OCI-M2 (cell line): ENCODE measurements around the gene PDGFA.

Experiments
- DNase-seq: peaks from one replicate; lab custom pipeline; 2025; ENCODE audit not compliant: unreplicated experiment; lab: John Stamatoyannopoulos, UW

The PDGFA gene

DNA sequence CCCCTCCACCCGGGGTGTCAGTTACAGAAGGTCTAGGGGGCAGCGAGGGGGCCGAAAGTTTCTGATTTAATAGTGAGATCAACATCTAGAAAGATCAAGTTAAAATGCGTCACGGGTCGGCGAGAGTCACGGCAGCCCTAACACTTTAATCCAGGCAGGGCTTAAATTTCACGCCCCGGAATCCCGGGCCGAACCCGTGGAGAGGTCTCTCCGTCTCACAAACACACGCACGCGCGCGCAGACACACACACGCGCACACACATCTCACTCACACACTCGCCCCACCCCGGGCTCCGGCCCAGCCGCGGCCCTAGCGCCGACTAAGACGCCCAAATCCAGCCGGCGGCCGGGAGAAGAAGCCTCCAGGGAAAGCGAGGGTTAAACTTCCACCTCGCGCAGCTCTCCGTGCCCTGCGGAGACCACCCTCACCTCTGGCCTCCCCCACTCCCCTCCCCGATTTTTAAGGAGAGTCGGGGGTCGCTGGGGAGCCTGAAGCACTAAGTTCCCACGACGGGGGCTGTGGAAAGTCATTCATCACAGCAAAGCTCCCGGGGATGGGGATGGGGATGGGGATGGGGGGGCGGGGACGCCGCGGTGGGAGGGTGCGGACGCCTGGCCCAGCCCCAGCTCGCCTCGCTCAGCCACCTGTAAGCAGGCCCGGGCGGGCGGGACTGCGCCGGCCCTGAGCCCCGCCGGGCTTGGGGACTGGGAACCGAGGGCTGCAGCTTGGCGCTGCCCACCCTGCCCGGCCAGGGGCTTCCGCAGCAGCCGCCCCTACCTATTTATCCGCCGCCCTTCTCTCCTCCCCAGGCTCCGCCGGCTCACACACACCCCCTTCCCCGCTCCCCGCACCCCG, 1.6 kb downstream of the PDGFA start:
- no peak for DNase-seq

DNA sequence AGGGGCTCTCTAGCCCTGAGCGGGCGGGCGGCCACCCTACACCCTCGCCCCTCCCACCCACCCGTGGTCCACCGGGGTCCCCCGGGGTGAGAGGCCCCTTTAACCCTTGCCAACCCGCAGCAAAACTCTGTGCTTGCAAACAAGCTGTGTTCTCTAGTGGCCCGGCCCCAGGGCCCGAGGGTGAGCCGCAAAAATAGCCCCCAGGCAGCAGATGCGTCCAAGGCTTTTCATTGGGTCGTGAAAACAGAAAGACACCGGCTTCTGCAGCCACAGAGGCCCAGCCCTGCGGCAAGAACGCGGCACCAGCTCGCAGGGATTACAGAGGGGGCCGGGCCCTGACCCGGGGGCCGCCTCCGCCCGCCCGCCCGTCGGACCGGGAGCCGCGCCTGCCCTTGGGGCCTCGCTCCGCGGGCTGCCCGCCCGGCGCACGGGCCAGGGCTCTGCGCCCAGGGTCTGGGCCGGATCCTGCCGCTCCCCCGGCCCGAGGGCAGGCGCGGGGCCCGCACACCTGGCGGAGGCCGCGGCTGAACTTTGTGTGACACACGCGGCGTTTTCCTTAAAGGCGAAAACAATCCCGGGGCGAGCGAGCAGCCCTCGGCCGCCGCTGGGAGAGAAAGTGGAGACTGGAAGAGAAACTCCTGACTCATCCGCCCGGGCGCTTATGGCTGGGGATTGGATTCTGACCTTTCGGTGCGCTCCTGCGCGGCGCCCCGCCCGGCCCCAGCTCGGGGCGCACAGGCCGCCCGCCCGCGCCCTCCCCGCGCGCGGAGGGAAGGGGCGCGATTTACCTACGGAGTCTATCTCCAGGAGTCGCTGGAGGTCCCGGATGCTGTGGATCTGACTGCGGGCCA, 2.8 kb downstream of the PDGFA start:
- DNase-seq, result no peak

DNA sequence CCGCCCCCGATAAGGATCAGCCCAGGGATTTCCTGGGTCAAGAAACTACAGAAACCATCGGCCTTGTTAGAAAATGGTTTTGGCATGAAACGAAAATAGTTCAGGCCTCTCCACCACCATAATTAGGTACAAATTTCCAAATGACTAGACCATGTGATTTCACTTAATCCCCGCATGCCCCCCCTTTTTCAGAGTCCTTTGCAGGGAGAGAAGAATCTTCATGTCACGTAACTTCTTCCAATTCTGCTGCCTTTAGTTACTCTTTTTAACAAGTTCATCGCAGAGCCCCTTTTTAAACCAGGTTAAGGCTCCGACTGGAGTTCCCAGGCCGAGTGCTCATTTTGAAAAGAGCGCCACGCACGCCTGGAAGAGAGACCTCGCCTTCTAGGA, 3.4 kb downstream of the PDGFA start:
- DNase-seq, result no peak

DNA sequence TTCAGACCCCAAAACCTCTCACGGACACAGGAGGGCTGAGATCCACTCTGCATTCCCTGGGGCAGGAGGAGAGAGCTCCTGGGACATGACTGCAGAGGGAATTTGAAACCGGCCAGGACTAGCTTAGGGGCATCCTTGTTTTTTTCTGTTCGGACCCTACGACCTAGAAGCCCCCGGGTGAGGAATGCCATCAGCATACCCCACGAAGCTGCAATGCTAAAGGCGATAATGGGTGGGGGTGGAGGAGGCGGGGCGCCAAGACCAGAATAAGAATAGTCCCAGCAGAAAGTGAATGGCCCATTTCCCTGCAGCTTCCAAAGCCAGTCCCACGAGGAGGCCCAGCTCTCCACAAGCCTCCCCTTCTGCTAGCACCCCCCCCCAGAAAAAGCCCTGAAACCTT, 4.0 kb downstream of the PDGFA start:
- DNase-seq, result no peak

DNA sequence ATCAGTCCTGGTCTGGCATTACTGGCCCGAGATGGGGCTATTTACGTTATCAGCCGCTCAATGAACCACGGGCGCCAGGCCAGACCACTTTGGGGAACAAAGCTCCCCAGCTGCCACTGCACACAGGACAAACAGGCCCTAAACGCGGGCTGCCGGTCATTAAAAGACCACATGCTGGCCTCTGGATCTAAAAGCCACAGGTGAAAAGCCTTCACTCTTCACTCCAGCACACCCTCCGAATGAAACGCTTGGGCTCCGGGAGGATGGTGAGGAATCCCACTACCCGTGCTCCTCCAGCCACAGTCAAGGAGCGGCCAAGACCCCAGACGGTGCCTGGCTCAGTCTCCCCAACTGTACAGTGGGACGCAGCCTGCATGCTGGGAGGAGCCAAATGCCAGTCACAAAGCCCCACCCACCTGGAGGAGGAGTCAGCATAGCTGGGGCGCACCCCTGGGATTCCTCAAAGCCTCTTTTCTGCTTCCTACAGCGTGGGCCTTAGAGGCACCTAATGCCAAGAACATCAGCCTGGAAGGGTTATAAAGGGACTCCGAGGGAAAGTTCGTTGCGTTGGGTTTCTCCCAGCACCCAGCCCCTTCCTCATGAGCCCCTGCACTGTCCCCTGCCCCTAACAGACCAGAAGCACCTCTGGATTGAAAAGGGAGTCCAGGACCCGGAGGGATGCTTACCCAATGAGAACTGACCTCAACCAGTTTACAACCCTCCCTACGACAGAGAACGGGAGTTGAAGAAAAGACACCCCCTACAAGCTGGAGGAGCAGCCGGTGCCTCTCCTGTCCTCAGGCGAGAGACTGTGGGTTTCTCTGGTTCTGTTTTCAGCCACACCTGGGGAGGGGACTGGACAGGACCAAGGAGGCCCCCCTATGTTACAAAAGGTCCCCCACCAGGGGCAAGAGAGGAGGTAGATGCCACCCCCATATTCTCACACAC, 4.7 kb downstream of the PDGFA start:
- no peak for DNase-seq

DNA sequence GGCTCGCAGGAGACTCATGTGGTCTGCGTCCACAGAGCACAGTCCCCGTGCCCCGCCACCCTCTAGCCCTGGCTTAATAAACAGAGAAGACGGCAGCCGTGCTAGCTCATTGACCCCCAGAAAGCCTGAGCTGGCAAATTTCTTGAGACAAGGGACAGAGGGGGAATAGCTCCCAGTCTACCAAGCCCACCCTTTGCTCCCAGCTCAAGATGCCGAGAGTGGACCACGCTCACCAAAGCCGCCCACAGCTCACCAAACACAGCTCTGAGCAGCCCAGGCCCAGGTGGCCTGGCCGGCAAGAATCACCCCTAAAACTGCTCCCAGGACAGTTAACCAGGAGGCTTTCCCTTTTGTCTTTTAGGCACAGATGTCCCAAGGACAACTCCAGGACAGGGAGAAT, 5.4 kb downstream of the PDGFA start:
- no peak for DNase-seq

GRCh38 chr7:513521-514166, 6.0 kb downstream of the PDGFA start:
- DNase-seq, result no peak

DNA sequence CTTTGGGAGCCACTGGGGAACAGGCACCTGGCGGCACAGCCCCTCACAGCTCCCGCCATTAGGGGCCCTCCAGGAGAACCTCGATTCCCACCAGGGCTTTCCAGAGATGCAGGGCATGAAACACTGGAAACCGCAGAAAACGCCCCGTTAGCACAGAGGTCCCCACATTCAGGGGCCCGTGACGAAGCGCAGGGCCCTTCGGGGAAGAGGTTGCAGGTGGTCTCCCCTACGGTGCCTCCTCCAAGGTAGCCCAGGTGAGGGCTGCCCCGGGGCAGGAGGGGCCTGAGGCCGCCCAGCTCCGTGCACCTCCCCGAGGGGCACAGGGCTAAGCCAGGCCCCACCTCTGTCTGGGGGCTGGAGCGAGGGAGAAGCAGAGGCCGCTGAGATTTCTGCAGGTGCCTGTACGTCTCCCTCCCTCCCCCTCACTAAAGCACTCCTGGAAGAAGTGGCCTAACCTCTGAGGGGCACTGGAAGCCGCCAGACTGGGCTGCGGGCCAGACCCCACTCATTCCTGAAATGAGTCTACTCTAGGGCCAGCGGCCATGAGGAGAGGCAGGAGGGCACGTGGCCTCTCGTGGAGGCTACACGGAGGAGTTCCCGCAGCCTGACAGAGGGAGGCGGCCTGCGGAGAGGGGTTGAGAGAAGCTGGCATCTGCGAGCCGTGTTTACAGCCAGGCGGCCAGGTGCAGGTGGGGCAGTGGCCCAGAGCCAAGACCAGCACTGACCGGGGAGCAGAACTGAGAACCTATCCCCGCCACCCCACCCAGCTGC, 6.9 kb downstream of the PDGFA start:
- DNase-seq, result no peak

DNA sequence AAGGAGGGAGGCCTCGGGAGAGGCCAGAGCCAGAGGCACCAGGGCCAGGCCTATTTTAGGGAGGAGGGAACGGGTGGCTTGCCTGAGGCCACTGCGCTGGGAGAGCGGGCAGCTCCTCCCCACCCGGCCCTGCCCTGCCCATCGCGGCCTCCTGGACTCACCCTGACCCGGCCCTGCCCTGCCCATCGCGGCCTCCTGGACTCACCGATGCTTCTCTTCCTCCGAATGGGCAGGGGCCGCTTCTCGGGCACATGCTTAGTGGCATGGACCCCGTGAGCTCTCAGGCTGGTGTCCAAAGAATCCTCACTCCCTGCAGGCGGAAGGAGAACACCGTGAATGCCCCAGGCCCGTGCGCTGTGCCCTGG, 7.5 kb downstream of the PDGFA start:
- DNase-seq, result no peak

GRCh38 chr7:511476-512145, 8.0 kb downstream of the PDGFA start:
- no peak for DNase-seq

- DNase-seq, result no peak
These were observed 8.8 kb downstream of the PDGFA start for GRCh38 chr7:510782-511281.

DNA sequence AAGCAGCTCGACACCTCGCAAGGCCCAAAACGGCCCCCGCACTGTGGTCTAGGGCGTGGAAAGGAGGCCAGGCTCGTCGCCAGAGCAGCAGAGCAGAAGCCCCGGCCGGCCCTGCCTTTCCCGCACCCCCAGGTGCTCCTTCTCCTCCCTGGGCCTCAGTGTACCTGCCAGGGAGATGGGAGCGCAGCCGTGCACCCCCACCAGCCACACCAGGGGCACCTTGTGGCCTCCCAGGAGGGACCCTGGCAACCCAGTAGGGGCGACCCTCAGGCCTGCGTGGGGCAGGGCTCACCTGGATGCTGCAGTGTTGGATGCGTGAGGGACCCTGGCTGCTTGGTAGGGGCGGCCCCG, 9.5 kb downstream of the PDGFA start:
- no peak for DNase-seq

DNA sequence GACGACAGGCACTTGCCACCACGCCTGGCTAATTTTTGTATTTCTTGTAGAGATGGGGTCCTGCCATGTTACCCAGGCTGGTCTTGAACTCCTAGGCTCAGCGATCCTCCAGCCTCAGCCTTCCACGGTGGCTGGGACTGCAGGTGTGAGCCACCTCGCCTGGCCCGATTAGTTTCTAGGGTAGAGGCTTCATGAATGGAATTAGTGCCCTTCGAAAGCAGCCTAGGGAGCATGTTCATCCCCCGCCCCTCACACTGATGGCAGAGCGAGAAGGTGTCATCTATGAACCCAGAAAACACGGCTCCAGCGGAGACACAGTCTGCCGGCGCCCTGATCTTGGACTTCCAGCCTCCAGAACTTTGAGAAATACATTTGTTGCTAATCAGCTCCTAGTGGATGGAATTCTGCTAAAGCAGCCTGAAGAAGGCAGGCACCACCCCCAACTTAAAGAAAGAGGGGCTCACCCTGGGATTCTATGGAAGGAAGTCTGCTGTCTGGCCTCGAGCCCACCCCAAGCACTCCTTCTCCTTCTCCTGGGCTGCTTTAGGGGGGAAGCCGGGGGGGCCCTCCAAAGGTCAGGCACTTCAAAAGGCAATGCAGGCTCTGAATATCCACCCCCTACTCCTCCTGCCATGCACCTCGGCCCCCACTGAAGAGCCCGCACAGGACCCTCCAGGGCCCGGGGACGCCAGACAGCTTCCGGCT, 10.1 kb downstream of the PDGFA start:
- DNase-seq, result no peak

DNA sequence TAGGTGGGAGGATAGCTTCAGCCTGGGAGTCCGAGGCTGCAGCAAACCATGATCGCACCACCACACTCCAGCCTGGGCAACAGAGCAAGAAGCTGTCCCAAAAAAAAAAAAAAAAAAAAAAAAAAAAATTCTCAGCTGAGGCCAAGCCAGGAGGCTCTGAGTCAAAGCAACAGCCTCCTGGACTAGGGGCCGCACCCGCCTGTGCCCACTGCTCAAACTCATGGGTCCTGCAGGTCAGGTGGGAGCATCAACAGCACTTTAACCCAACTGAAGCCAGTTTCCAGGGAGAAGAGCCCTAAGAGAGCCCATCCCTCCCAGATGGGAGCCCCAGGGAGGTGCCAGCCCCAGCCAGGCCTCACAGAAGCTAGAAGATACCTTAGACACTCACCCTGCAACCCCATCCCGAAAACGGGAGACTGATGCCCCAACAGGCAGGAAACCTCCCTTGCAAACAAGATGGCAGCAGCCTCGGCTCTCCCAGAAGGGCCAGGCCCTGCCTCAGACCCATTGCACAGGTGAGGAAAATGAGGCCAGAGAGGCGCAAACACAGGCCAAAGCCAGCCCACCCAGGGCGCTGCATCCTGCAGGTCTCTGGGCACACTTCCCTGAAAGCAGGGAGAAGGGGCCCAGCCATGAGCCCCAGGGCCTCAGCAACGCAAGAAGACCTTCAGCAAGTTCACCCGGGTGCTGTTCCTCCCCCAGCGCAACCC, 11.0 kb downstream of the PDGFA start:
- no peak for DNase-seq

GRCh38 chr7:507623-508300, 11.9 kb downstream of the PDGFA start:
- DNase-seq, result no peak

DNA sequence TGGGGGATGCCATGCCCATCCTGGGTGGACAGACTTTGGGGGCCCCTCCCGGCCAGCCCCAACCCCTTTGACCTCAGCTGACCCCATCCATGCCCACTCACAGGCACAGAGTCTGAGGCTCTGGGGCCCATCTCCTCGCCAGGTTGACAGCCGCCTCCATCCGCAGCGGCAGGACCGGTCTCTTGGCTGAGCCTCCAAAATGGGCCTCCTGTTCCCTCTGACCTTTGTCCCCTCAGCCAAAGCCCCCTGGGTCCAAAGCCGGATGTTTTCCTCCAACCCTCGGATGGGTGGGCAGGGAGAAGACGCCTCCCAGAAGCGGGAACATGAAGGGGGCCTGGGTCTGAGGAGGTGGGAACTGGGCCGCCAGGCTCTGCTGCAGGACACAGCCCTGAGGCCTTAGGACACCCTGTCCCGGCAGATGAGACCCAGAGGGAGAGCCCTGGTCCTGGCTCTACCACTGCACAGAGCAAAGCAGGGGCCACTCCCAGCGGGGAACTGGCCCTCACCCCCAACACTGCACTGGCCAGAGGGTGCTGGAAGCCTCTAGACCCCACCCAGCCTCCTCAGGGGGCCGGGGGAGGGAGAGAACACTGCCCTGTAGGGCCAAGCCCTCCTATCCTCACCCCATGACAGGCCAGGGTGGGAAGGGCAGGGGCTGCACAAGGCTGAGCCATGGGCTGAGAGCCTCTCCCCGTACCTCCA, 12.6 kb downstream of the PDGFA start:
- no peak for DNase-seq

- DNase-seq, result no peak
These were observed 13.2 kb downstream of the PDGFA start for GRCh38 chr7:506391-506831.
